SJCRH30 (cell line): Measurements from ENCODE around the gene PCDHB15. TPM values are rescaled to one million over a fixed set of nuclear protein-coding genes. Genes with fewer than 3 reads are reported as not detected.
"Not testable (repeated sequence)": the region's sequence is repeated elsewhere in the genome, so short reads cannot be mapped to it uniquely, and the experiment has no call there.

Source experiments
- DNase-seq, 2 experiments: peaks; one replicate each; pipeline ENCODE4 v3.0.0-alpha.2; 2015 to 2020
- H3K27ac ChIP-seq: fragments of 250-450 bp; sonication (Bioruptor Pico); 2 replicates; pipeline ENCODE4 v1.5.1; 2020; ENCODE audit warnings: mild to moderate bottlenecking, moderate library complexity
- H3K27me3 ChIP-seq: fragments of 250-450 bp; sonication (Bioruptor Pico); 2 replicates; pipeline ENCODE4 v1.5.1; 2020; ENCODE audit warnings: mild to moderate bottlenecking, moderate library complexity
- H3K36me3 ChIP-seq: fragments of 250-450 bp; sonication (Bioruptor Pico); 2 replicates; pipeline ENCODE4 v1.5.1; 2020; ENCODE audit warnings: mild to moderate bottlenecking, moderate library complexity
- H3K4me1 ChIP-seq: fragments of 250-450 bp; sonication (Bioruptor Pico); 2 replicates; pipeline ENCODE4 v1.5.1; 2020; ENCODE audit warnings: mild to moderate bottlenecking, moderate library complexity
- H3K4me3 ChIP-seq: fragments of 250-450 bp; sonication (Bioruptor Pico); 2 replicates; pipeline ENCODE4 v1.5.1; 2020; ENCODE audit warnings: mild to moderate bottlenecking, moderate library complexity
- H3K9me3 ChIP-seq: fragments of 250-450 bp; sonication (Bioruptor Pico); replicated peaks from 2 replicates; pipeline ENCODE4 v1.5.1; 2020; ENCODE audit warnings: mild to moderate bottlenecking, moderate library complexity
- total RNA-seq: library from RNA; depleted of rRNA; stranded (reverse); fragments of >200 nt; shearing (Covaris generic); gene quantifications from 2 replicates; pipeline ENCODE4 v1.2.3, GENCODE V29; 2014

PCDHB15 gene
- total RNA-seq, 1 experiment from 2014 or later: 0.91 TPM

DNA sequence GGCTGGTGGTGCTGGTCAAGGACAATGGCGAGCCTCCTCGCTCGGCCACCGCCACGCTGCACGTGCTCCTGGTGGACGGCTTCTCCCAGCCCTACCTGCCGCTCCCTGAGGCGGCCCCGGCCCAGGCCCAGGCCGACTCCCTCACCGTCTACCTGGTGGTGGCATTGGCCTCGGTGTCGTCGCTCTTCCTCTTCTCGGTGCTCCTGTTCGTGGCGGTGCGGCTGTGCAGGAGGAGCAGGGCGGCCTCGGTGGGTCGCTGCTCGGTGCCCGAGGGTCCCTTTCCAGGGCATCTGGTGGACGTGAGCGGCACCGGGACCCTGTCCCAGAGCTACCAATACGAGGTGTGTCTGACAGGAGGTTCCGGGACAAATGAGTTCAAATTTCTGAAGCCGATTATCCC is 19.8 kb upstream of the PCDHB15 start:
- H3K9me3 ChIP-seq: 0 out of 2 replicates have a peak, but pooled peaks cover 13% of the 10 kb centered on the region
- not testable (repeated sequence) for H3K27me3 ChIP-seq, H3K4me3 ChIP-seq, DNase-seq, H3K36me3 ChIP-seq, H3K27ac ChIP-seq, H3K4me1 ChIP-seq

DNA sequence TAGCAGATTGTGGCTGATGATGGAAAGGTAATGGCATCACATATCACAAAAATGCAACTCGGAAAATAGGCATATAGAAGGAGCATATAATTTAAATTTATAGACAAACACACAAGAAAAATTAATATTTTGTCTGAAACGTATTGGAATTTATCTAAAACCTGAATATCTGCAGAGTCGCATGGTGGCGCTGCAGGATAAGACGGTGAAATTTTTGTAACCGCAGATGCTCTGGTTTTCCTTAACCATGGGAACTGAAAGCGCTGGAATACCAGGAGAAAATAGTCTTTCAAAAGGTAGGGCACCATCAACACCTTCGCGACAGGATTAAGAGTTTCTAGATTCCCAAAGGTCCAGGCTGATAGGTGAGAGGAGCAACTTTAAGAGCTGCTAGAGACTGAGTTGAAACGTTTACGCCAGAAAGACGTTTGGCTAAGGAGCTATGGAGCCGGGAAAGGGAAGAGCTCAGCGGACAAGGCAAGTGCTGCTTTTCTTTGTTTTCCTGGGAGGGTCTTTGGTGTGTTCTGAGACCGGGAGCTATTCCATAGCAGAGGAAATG is 11.0 kb upstream of the PCDHB15 start:
- Histone ChIP-seq H3K36me3 (no peaks in the 10 kb centered on the region), H3K4me1 (no peaks in the 10 kb centered on the region), H3K9me3 (peaks cover 11% of the 10 kb centered on the region), H3K4me3 (peak overlapping the region; percentile 50), H3K27ac (peak overlapping the region; percentile 29; the same call in 1 of the 2 replicates), H3K27me3 (no peaks in the 10 kb centered on the region)
- peak in 1 of 2 experiments; percentile 48 for DNase-seq

DNA sequence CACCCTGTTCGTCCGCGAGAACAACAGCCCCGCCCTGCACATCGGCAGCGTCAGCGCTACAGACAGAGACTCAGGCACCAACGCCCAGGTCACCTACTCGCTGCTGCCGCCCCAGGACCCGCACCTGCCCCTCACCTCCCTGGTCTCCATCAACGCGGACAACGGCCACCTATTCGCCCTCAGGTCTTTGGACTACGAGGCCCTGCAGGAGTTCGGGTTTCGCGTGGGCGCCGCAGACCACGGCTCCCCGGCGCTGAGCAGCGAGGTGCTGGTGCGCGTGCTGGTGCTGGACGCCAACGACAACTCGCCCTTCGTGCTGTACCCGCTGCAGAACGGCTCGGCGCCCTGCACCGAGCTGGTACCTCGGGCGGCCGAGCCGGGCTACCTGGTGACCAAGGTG is 9.3 kb upstream of the PCDHB15 start:
- H3K9me3 ChIP-seq: peaks cover 16% of the 10 kb centered on the region
- DNase-seq, H3K27ac ChIP-seq, H3K4me1 ChIP-seq, H3K4me3 ChIP-seq, H3K36me3 ChIP-seq, H3K27me3 ChIP-seq: not testable (repeated sequence)

DNA sequence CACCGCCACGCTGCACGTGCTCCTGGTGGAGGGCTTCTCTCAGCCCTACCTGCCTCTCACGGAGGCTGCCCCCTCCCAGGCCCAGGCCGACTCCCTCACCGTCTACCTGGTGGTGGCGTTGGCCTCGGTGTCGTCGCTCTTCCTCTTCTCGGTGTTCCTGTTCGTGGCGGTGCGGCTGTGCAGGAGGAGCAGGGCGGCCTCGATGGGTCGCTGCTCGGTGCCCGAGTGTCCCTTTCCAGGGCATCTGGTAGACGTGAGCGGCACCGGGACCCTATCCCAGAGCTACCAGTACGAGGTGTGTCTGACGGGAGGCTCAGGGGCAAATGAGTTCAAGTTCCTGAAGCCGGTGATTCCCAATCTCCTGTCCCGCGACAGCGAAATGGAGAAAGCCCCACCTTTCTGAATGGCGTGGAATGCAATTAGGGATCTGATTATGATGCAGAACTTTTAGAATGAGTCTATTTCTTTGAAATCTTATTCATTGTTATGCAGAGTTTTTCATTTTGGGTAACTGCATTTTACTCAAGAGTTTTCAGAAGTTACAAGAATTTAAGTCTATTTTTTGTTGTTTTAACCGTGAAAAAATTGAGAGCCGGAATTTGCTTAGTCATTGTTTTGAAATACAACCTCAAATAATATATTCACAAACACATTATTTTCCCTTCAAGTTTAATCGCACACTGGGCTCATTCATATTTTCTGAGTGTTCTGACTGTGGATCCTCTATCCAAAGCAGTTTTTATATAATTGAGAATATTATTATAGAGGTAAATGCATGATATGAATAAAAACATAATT is 8.5 kb upstream of the PCDHB15 start:
- Histone ChIP-seq H3K4me1 (no peaks in the 10 kb centered on the region), H3K4me3 (no peak overlapping the region), H3K9me3 (peaks cover 16% of the 10 kb centered on the region), H3K36me3 (no peaks in the 10 kb centered on the region), H3K27me3 (no peaks in the 10 kb centered on the region), H3K27ac (no peak overlapping the region)
- no peak for DNase-seq

DNA sequence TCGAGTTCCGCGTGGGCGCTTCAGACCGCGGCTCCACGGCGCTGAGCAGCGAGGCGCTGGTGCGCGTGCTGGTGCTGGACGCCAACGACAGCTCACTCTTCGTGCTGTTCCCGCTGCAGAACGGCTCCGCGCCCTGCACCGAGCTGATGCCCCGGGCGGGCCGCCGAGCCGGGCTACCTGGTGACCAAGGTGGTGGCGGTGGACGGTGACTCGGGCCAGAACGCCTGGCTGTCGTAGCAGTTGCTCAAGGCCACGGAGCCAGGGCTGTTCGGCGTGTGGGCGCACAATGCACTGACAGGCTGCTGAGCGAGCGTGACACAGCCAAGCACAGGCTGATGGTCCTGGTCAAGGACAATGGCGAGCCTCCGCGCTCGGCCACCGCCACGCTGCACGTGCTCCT is 3.7 kb upstream of the PCDHB15 start:
- no peak overlapping the region for H3K27ac ChIP-seq
- no peak for DNase-seq
- H3K27me3 ChIP-seq: no peaks in the 10 kb centered on the region
- H3K4me3 ChIP-seq: no peak overlapping the region
- H3K4me1 ChIP-seq: no peaks in the 10 kb centered on the region
- H3K36me3 ChIP-seq: no peaks in the 10 kb centered on the region
- peaks cover 15% of the 10 kb centered on the region for H3K9me3 ChIP-seq

DNA sequence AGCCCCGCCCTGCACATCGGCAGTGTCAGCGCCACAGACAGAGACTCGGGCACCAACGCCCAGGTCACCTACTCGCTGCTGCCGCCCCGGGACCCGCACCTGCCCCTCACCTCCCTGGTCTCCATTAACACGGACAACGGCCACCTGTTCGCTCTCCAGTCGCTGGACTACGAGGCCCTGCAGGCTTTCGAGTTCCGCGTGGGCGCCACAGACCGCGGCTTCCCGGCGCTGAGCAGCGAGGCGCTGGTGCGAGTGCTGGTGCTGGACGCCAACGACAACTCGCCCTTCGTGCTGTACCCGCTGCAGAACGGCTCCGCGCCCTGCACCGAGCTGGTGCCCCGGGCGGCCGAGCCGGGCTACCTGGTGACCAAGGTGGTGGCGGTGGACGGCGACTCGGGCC is 1.8 kb downstream of the PCDHB15 start:
- H3K9me3 ChIP-seq: peaks cover 33% of the 10 kb centered on the region

DNA sequence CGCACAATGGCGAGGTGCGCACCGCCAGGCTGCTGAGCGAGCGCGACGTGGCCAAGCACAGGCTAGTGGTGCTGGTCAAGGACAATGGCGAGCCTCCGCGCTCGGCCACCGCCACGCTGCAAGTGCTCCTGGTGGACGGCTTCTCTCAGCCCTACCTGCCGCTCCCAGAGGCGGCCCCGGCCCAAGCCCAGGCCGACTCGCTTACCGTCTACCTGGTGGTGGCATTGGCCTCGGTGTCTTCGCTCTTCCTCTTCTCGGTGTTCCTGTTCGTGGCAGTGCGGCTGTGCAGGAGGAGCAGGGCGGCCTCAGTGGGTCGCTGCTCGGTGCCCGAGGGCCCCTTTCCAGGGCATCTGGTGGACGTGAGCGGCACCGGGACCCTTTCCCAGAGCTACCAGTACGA is 2.2 kb downstream of the PCDHB15 start:
- H3K9me3 ChIP-seq: peaks cover 33% of the 10 kb centered on the region
- H3K4me3 ChIP-seq, H3K4me1 ChIP-seq, DNase-seq, H3K27ac ChIP-seq, H3K27me3 ChIP-seq, H3K36me3 ChIP-seq: not testable (repeated sequence)

More for the DNA sequence above, 1.8 kb downstream of the PCDHB15 start:
- not testable (repeated sequence) for H3K4me3 ChIP-seq, DNase-seq, H3K36me3 ChIP-seq, H3K27me3 ChIP-seq, H3K4me1 ChIP-seq, H3K27ac ChIP-seq

DNA sequence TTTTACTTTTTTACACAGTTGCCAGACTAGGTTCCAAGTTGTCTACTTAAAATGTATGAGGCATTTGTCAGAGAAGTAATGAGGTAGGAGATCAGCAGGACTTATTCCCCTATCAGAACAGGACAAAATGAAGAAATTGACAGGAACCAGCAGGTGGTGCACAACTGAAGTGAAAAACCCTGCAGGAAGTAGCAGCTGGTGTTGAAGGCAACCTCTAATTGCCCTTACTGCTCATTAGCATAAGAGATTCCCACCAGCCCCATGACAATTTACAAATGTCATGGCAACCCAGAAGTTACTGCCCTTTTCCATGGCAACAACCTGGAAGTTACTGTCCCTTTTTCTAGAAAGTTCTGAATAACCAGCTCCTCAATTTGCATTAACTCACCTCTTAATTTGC is 5.4 kb downstream of the PCDHB15 start:
- Histone ChIP-seq H3K27me3 (no peaks in the 10 kb centered on the region), H3K4me3 (no peak overlapping the region), H3K36me3 (no peaks in the 10 kb centered on the region), H3K27ac (no peak overlapping the region), H3K9me3 (peaks cover 37% of the 10 kb centered on the region), H3K4me1 (no peaks in the 10 kb centered on the region)
- DNase-seq: peak in 1 of 2 experiments; percentile 35

DNA sequence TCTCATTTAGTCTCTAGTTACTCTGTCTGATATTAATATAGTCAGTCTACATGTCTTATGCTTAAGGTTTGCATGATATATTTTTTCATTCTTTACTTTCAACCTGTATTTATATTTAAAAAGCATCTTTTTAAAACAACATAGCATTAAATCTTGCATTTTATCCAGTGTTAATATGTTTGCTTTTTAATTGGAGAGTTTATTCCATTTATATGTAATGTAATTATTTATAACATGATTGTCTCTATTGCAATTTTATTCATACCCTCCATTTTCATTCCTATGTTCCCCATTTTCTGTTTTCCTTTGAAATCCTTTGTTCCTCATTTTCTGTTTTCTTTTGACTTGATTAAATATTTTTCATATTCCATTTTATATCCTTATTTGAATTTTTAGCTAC is 13.3 kb downstream of the PCDHB15 start:
- no peaks in the 10 kb centered on the region for H3K27me3 ChIP-seq
- peaks cover 49% of the 10 kb centered on the region for H3K9me3 ChIP-seq
- H3K4me1 ChIP-seq: no peaks in the 10 kb centered on the region
- no peak overlapping the region for H3K4me3 ChIP-seq
- no peaks in the 10 kb centered on the region for H3K36me3 ChIP-seq
- H3K27ac ChIP-seq: no peak overlapping the region
- no peak for DNase-seq

DNA sequence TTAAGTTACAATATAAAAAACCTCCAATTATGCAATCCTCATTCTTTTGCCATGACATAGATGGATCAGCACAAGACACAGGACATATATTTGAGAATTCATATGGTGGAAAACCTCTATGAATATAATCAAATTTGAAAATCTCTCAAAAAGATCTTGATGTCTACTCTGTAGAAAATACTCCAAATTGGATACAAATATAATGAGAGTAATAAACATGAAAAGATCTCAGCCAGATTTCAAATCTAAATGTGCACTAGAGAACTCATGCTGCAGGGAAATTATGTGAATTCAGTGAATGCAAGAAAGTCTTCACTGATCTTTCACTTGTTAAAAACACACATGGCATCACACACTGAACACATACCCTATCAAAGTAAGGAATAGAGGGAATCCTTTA is 13.8 kb downstream of the PCDHB15 start:
- DNase-seq: no peak
- H3K27ac ChIP-seq: no peak overlapping the region
- H3K27me3 ChIP-seq: no peaks in the 10 kb centered on the region
- H3K4me3 ChIP-seq: no peak overlapping the region
- H3K9me3 ChIP-seq: peaks cover 49% of the 10 kb centered on the region
- H3K4me1 ChIP-seq: no peaks in the 10 kb centered on the region
- no peaks in the 10 kb centered on the region for H3K36me3 ChIP-seq

DNA sequence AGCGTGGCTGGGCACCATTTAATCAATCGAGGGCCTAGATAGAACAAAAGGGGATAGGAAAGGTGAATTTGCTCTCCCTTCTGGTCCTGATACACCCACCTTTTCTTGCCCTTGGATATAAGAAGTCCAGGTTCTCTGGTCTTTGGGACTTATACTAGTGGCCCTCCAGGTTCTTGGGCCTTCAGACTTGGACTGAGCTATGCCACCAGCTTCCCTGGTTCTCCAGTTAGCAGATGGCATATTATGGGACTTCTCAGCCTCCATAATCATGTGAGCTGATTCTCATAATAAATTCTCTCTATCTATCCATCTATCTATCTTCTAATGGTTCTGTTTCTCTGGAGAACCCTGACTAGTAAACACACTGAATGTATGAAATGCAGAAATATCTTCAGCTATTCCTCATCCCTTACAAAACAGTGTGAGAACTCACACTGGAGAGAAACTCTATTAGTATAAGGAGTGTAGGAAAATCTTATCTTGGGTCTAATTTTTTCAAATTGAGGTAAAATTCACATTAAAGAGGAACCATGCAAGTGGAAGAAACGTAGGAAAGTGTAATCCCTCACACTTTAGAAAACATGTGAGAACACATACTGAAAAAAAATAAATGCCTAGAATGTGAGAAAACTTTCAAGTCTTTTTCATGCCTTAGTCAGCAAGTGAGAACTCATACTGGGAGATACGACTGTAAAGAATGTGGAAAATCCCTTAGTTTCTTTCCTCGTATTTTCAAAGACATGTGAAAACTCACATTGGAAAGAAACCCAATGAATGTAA is 15.5 kb downstream of the PCDHB15 start:
- Histone ChIP-seq H3K9me3 (peaks cover 59% of the 10 kb centered on the region), H3K36me3 (no peaks in the 10 kb centered on the region), H3K4me3 (no peak overlapping the region), H3K4me1 (no peaks in the 10 kb centered on the region), H3K27ac (no peak overlapping the region), H3K27me3 (no peaks in the 10 kb centered on the region)
- peak in 1 of 2 experiments; percentile 30 for DNase-seq

DNA sequence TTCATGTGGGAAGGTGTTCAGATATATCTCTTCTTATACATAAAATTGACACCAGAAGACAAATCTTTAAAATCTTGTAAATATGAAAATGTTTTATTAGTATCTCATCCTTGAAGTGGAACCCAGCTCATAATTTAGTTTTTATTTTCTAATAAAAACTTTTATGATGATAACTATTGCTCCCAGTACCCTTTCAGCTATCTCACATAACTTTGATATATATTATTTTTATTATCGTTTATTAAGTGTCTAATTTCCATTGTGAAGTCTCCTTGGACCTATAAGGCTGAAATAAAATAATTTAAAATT is 16.0 kb downstream of the PCDHB15 start:
- Histone ChIP-seq H3K27me3 (no peaks in the 10 kb centered on the region), H3K36me3 (no peaks in the 10 kb centered on the region), H3K9me3 (peaks cover 63% of the 10 kb centered on the region), H3K27ac (no peak overlapping the region), H3K4me1 (no peaks in the 10 kb centered on the region), H3K4me3 (no peak overlapping the region)
- no peak for DNase-seq

DNA sequence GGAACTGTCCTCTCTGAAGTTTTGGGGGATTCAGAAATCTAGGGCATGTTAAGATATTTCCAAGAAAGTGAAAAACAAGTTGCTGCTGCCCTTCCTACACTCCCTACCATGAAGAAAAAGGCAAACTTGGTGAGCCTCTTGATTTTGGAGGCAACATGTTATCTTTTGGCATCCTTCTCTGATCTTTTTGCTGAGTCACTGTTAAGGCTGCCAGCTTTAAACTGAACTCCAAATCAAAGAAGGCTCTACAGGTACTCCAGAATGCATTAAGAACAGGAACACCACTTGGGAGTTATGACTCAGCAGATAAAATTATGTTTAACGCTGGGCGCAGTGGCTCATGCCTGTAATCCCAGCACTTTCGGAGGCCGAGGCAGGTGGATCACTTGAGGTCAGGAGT is 24.0 kb downstream of the PCDHB15 start:
- Histone ChIP-seq H3K27ac (no peak overlapping the region), H3K4me3 (no peak overlapping the region), H3K27me3 (no peaks in the 10 kb centered on the region), H3K4me1 (no peaks in the 10 kb centered on the region; the same call in 1 of the 2 replicates), H3K9me3 (peaks cover 24% of the 10 kb centered on the region), H3K36me3 (no peaks in the 10 kb centered on the region)
- no peak for DNase-seq

DNA sequence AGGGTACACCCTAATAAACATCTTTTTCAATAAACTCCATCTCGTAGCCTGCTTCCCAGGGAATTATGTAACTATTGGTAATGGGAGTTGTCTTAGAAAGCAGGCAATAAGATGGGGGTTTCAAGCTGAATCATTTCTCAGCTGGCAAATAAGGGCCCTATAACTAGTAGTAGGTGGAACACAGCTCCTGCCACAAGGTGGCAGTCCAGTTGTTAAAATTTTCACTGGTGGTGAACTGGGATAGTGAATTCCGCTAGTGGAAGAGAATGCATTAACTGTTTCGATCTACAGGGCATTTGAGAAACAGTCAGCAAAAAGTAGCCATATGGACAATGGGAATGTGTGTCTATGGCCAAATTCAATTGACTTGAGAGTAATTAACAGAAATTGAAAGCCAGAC is 27.7 kb downstream of the PCDHB15 start:
- H3K36me3 ChIP-seq: no peaks in the 10 kb centered on the region
- no peak overlapping the region for H3K27ac ChIP-seq
- H3K9me3 ChIP-seq: peaks cover 14% of the 10 kb centered on the region
- no peaks in the 10 kb centered on the region; the same call in 1 of the 2 replicates for H3K4me1 ChIP-seq
- no peaks in the 10 kb centered on the region for H3K27me3 ChIP-seq
- DNase-seq: peak; percentile 45 to 65
- no peak overlapping the region for H3K4me3 ChIP-seq

DNA sequence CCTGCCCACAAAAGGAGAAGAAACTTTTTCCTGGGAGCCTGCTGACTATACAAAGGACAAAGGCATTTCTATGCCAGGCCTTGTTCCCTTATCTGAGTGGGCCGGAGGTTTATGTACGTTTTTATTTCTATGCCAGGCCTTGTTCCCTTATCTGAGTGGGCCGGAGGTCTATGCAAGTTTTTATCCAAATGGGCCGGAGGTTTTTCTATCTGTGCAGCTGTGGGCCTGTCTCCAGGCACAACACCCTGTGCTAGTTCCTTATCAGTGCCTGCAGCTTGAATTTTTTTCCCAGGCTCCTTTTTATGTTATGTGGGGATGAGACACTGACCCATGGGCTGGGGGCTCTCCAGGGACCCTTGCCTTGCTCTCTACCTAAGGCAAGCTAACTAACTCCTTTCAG is 53.2 kb downstream of the PCDHB15 start:
- Histone ChIP-seq H3K27me3 (no peaks in the 10 kb centered on the region), H3K27ac (no peak overlapping the region), H3K36me3 (no peaks in the 10 kb centered on the region), H3K9me3 (peaks cover 3% of the 10 kb centered on the region; the same call in 1 of the 2 replicates), H3K4me3 (no peak overlapping the region), H3K4me1 (no peaks in the 10 kb centered on the region)
- DNase-seq: no peak
